Fibroblast of skin of right quadriceps (primary cell): Measurements from ENCODE around the gene APOBEC2.

ENCODE experiments used
- DNase-seq: peaks from one replicate; pipeline ENCODE4 v3.0.0-alpha.2; 2013

APOBEC2 gene

GRCh38 chr6:41062056-41062455 is 9.1 kb downstream of the APOBEC2 start:
- DNase-seq = no peak

GRCh38 chr6:41063884-41064285 is 10.9 kb downstream of the APOBEC2 start:
- DNase-seq = no peak

- DNase-seq = no peak
These were observed 11.8 kb downstream of the APOBEC2 start for GRCh38 chr6:41064841-41065240.

- DNase-seq = no peak
These were observed 12.6 kb downstream of the APOBEC2 start for GRCh38 chr6:41065550-41066026.

GRCh38 chr6:41066867-41067304 is 13.9 kb downstream of the APOBEC2 start:
- peak; percentile 74 for DNase-seq

- no peak for DNase-seq
These were observed 18.5 kb downstream of the APOBEC2 start for GRCh38 chr6:41071501-41071922.

GRCh38 chr6:41071923-41072835 is 19.2 kb downstream of the APOBEC2 start, which contains the start of gene OARD1:
OARD1 (minus strand) TSS chr6:41072356; CDS start chr6:41071634, 722 bp downstream.
- peak; percentile 100 for DNase-seq

- no peak for DNase-seq
These were observed 19.8 kb downstream of the APOBEC2 start, which contains the start of gene NFYA for GRCh38 chr6:41072836-41073202. NFYA (plus strand) TSS chr6:41072974; CDS start chr6:41079090, 6,116 bp downstream.

- DNase-seq = peak; percentile 79
These were observed 20.4 kb downstream of the APOBEC2 start for GRCh38 chr6:41073203-41073967.

GRCh38 chr6:41073968-41074691 is 21.1 kb downstream of the APOBEC2 start:
- DNase-seq = peak; percentile 25

- DNase-seq = no peak
These were observed 21.9 kb downstream of the APOBEC2 start for GRCh38 chr6:41074692-41075436.

GRCh38 chr6:41075651-41076626 is 22.9 kb downstream of the APOBEC2 start:
- DNase-seq = no peak

- DNase-seq = no peak
These were observed 24.5 kb downstream of the APOBEC2 start for GRCh38 chr6:41077536-41077935.

GRCh38 chr6:41078101-41078500 is 25.1 kb downstream of the APOBEC2 start:
- no peak for DNase-seq

GRCh38 chr6:41079080-41079479 is 26.1 kb downstream of the APOBEC2 start:
- no peak for DNase-seq

- DNase-seq = no peak
These were observed 27.6 kb downstream of the APOBEC2 start for GRCh38 chr6:41080621-41081020.

GRCh38 chr6:41083072-41083471 is 30.1 kb downstream of the APOBEC2 start:
- no peak for DNase-seq

- DNase-seq = no peak
These were observed 32.2 kb downstream of the APOBEC2 start for GRCh38 chr6:41085182-41085581.

- DNase-seq = no peak
These were observed 35.4 kb downstream of the APOBEC2 start for GRCh38 chr6:41088451-41088850.

GRCh38 chr6:41090841-41091761 is 38.1 kb downstream of the APOBEC2 start:
- no peak for DNase-seq
